HG03442 (cell line): Measurements from ENCODE around the gene CENPP.

ENCODE experiments used
- ATAC-seq: cut with Tn5 transposase; IDR thresholded peaks from one replicate; pipeline ENCODE4 v1.9.1; 2021; ENCODE audit warnings: mild to moderate bottlenecking, moderate library complexity; ENCODE audit not compliant: unreplicated experiment

CENPP gene

DNA sequence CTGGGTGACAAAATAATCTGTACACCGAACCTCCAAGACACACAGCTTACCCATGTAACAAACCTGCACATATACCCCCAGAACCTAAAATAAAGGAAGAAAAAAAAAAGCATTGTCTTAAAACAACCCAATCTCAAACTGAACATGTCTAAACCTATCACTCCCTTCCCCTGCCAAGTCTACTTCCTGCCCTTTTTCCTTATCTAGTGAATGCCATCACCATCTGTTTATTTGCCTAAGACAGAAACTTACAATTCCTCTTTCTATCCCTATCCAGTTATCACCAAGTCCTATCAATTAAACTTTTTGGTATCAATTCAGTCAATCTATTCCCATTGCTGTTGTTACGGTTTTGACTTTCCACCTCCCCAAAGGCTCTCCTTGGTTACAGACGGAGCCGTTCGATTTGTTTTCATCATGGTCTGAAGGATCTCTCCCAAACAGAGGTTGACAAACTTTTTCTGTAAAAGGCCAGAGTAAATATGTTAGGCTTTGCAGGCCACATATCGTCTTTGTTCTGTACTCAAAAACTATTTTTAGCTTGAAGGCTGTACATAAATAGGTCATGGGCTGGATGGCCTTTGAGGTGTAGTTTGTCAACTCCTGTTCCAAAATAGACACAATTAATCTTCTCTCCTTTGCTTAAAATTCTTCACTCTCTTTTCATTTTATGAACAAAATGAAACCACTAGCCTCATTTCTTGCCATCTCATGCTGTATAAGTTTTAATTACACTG lies 12.7 kb upstream of the CENPP start:
- no peak for ATAC-seq

DNA sequence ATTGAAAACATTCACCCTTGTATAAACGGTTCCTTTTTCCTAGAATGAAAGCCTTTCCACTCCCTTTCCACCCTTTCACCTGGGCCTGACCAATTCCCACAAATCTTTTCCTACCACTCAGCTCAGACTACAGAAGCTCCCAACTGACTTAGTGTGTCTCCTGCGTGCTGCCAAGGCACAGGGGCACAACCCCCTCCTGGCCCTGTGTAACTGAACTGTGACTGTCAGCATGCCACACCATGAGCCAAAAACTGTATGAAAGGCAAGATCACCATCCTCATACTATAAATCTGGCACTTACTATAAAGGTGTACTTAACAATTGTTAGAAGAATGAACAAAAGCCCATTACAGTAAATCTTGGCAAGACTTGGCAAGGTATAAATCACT lies 12.1 kb upstream of the CENPP start:
- ATAC-seq = no peak

DNA sequence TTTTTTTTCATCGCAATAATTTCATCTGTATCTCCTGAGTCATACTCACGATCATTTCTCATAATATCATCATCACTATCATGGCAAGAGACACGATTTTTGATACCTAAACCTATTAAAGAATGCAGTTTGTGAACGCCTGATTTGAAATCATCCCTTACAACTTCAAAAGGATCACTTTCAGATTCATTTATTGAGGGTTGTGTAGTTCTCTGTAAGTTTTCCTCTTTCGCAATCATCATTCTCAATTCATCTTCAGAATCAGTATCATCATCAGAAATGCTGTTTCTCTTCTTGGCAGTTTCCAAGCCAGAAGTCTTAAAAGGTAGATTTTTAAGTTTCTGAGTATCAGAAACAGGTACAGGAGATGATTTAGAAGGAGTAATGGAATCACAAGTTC lies 10.3 kb upstream of the CENPP start:
- ATAC-seq = no peak

DNA sequence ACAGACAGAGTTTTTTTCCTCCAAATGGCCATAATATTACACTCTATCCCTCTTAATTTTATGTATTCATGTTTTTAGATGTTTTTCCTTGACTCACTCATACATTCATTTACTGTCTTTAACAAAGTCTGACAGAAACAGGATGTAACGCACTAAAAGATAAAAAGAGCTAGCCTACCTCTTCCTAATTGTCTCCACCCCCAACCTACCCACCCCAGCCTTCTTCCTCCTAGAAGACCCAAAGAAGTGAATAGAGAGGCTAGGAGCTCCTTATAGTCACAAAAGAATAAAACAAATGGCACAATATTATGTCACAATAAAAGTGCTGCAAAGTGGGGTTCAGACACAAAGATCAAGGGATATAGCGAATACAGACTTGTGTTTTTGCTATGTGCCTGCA lies 1.3 kb upstream of the CENPP start:
- no peak for ATAC-seq

DNA sequence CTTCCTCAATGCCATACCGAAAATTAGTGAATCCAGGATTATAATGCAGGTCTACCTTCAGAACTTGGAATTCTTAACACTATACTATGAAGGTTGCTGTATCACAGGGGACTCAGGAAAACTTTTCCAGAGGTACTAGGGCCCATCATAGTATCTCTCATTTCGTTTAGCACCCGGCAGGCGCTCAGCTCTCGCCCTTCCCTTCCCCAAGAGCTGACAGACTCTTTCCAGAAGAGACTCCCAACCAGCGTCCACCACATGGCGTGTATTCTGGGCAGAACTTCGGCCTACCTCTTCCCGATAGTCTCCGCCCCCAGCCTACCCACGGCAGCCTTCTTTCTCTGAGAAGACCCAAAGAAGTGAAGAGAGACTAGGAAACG lies 874 bp upstream of the CENPP start:
- peak; percentile 17 for ATAC-seq

DNA sequence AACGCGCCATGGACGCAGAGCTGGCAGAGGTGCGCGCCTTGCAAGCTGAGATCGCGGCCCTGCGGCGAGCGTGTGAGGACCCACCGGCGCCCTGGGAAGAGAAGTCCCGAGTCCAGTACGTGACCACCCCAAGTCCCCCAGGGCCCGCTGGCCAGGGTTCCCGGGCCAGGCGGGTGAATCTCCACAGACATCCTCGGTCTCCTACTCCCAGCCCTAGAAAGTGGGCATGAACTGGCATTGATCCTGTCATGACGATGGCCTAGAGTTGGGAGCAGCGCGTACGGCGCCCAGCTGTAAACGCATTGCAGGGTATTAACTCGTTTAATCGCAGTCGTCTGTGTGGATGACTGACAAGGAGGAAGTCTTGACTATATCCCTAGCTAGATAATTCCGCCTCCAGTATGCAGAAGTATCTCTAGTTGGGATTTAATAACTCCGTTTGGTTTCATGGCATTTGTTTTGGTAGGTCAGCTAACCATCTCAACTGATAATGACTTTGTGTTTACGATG lies 293 bp downstream of the CENPP start:
- no peak for ATAC-seq

DNA sequence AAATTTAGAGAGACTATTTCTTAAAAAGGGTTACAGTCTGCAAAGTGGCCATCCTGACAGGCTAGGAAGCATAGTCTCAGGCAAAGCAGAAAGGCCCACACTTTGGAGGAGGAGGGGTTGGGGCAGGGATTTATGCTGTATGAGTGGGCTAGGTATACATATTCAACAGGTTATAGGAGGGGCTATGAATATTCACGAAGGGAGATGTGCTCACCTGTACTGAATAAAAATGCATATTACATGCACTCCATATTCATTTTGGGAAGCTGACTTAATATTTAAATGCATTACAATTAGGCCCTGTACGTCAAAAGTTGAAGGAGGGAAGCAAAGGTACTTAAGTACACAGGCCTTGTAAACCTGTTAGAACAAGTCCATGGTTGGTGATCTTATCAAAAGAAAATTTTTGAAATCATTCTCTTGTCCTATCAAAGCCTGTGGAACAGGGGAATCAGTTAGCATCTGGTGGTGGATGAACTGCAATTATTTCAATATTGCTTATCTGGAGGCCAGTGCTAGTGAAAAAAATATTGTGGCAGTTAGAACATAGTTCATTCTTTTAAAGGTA lies 1.6 kb downstream of the CENPP start:
- no peak for ATAC-seq

DNA sequence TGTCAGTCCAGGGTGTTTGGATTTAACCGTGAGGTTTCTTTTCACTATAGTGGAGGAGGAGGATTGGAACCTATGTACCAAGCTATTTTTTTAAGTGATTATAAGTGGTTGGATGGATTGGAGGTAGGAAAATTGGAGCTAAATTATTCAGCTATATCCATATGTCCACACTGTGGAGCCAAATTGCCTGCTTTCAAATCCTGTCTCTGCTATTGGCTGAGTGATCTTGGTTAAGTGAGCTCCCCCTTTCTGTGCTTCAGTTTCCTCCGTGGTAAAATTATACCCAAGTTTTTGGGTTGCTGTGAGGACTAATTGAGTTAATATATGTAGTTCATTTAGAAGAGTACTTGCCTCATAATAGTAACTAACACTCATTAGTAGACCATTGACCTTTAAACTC lies 2.5 kb downstream of the CENPP start:
- ATAC-seq = no peak

DNA sequence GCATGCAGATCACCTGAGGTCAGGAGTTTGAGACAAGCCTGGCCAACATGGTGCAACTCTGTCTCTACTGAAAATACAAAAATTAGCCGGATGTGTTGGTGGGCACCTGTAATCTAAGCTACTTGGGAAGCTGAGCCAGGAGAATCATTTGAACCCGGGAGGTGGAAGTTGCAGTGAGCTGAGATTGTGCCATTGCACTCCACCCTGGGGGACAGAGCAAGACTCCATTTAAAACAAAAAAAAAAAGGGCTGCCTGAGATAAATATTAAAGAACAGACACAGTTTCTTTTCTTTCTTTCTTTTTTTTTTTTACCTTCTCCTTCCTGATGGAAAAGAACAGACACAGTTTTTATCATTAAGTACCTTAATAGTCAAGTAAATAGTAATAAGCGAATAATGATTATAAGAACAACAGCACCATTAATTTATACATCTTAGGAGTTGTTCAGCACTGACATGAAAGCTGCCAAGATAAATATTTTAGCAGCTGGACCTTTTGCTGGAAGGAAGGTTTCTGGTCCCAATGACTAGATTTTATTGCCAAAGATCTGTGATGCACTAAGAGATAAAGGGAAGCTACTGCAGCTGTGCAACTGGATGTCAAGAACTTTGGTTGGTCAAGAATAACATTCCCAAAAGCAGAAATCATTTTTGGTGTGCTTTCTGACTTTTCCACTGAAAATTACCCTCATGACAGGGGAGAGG lies 7.0 kb downstream of the CENPP start:
- no peak for ATAC-seq

DNA sequence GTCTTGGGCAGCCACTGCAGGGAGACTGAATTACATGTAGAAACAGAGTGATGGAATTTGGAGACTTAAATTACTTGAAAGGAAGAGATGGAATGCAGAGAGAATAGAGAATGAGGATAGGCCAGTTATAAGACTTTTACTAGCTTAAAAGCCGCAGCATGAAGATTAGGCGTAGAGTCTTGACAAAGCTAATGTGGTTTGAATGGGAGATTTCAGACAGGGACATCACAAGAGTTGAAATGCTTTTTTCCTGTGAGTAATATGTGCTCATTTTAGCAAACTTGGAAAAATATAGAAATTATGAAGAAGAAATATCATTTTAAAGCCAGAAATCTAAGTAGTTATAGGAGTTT lies 7.5 kb downstream of the CENPP start:
- ATAC-seq = no peak

DNA sequence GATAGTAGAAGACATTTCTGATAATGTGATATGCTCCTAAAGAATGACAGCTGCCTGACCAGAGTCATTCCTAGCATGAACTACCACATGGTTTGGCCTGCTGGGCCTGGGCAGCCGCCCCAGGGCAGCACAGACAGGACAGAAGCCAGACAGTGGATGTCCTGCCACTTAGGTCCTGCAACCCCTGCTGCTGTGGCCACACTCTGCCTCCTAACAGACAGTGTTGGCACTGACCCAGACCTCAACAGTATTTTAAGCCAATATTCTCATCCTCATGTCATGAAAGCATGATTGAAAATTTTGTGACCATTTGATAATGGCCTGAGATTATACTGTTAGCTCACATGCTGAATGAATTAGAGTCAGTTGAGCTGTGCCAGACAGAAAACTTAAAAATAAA lies 15.8 kb downstream of the CENPP start:
- ATAC-seq = no peak

DNA sequence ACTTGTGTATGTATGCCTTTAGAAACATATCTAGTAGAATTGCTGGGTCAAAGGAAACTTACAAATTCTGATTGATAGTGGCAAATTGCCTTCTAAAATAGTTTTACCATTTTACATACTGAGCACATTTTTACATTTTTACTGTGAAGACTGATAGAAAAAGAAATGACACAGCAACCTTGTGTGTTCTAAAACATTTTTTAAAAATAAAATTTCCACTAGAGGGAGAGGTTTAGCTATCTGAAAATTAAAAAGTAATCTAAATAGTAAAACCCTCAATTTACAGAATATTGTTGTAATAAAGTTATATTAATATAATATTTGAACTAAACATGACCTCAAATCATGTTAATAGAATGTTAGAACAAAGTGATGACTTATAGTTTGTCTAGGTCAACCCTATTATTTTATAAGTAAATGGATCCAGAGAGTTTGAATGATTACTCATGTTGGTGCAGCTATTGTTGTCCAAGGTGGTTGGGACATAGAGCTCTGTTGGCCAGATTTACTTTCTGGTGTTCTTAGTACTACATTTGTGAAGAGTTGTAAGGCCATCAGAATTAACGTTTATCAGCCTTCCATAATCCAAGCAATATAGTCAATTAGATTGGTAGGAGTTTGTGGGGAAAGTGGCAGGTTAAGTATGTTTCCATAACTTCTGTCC lies 17.2 kb downstream of the CENPP start:
- no peak for ATAC-seq

DNA sequence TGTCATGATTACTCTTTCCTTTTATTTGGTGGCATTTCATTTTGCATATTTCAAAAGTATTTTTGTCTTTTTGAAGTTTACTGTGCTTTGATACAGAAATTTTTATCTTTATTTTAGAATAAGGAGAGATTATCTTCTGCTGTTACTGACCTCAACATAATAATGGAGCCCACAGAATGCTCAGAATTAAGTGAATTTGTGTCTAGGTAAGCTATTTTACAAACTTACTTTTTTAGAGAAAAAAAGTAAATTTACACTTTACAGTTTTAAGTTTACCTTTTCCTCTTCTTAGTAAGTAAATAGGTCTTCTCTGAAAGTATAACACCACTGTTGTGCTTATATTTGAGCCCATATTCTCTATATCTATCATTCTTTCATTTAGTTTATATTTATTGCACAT lies 19.8 kb downstream of the CENPP start:
- ATAC-seq = no peak

DNA sequence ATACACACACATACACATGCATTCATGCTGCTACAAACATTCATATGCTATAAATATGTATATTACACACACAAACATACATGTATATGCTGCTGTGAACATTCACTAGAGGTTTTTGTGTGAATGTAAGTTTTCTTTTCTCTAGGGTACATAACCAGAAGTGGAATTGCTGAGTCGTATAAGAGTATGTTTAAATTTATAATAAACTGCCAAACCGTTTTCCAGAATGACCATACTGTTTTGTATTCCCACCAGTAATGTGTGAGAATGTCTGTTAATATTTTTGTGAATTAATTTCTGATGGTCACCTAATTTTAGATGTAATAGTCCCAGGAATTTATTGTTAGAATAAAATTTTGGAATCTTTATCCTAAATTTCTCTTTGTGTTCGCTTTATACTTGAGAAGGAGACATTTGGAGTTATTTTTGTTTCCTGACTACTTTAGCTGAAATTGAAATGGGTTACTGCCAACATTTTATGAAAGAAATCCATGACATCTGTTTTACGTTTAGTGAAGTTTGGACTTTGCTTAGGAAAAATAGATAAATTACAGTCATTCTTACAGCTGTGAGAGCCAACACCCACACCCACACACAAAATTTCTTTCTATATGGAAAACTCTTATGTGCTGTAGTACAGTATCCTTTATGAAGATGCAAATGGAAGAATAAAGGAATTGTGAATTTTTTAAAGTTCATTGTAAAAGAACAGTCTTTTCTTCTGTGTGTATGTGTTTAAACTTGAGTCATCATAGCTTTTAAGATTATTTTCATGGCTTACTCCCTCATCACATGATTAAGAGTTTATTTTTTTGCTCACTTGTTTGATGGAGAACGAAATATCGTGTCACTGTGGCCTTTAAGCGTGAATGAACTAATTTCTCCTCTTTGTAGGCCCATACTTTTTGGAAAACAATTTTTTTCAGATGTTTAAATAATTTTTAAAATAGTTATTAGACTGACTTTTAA lies 24.3 kb downstream of the CENPP start:
- no peak for ATAC-seq

DNA sequence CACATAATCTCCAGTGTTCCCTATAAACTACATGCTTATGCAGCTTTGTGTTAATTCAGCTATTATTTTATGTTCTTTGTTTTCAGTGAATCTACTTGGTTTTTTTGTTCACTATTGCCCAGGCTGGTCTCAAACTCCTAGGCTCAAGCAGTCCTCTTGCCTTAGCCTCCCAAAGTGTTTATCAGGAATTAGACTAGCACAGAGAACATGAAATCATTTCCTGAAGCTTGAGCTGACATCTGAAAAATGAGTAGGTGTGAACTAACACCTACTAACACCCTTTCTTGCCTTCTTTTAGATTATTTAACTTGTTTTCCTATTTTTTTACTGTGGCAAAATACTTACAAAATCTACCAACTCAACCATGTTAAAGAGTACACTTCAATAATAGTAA lies 25.0 kb downstream of the CENPP start:
- no peak for ATAC-seq

DNA sequence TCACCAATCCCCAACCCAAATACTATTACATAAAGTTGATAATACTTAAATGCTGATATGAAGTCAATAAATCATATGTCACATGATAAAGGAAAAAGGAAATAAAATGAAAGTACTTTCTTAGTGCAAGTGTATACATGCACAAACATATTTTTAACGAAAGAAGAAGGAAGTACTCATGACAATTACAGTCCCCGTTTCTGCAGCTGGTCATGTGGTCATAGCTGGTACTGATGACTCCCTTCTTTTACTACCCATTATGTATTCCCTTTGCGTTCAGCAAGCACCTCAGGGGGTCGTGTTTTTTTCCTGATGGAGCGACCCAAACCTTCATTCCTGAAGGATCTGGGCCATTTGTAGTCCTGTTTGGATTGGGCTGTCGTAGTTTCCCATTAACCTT lies 27.3 kb downstream of the CENPP start:
- ATAC-seq = no peak

DNA sequence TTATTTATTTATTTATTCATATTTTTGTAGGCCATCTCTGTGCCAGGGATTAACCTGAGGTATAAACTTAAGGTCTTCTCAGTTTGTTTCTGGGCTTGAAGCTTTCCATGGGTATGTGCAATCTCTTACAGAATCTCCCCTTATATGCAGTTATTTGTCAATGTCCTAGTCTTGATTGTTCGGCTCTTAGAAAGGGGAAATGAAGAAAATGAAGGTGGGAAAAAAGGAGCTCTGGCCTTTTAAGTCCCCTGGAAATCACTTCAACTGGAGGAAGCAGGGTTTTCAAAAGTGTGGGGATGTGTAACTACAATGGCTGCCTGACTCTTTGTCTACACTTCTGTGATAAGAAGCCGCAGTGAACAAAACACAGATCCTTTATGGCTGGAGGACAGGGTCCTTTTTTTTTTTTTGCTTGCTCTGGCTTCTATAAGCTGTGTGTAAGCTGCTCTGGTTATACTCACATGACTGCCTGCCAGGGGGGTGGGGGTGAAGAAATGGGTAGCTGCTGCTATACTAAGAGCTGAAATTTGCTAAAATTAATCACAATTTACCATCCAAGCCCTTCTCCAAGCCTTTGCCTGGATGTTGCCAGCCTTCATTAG lies 33.7 kb downstream of the CENPP start:
- no peak for ATAC-seq

DNA sequence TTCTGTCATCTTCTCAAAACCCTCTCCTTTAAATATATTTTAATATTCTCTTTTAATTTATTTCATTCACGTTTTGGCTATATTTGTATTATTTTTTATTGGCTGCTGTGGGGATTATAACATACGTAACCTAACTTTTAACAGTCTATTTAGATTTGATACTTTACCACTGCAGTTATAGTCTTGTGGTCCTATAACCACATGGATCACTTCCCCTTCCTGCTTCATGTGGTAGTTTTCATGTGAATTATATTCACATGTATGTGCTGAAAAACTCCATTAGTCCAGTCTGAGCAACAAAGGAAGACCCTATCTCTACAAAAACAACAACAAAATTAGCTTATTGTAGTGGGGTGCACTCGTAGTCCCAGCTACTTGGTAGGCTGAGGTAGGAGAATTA lies 34.3 kb downstream of the CENPP start:
- no peak for ATAC-seq

DNA sequence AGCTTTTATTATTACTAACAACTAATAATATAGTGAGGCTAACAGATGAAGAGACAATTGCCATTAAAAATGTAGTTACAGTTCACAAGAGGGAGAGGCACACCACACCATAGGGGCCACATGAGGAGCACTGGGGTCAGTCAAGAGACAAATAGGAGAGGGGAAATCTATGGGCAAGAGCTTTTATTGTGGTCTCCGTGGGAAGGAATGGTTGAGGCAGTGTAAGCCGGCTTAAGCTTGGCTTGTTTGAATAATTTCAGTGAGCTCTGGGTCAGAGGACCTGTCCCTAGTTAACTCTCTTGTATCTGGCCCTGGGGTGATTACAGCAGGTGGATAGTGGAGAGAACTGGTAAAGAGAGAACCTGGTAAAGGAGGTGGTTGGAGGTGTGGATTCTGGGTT lies 43.3 kb downstream of the CENPP start:
- no peak for ATAC-seq

DNA sequence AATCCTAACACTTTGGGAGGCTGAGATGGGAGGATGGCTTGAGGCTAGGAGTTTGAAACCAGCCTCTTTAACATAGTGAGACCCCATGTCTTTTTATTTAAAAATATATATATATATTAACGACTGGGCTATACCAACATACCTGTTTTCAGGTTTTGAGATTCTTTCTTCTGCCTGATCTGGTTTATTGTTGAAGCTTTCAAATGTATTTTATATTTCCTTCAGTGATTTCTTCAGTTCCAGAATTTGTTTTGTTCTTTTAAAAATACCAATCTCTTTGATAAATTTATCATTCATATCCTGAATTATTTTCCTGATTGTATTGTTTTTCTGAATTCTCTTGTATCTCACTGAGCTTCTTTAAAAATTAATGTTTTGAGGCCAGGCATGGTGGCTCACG lies 47.4 kb downstream of the CENPP start:
- ATAC-seq = no peak
